Activated CD8-positive, alpha-beta memory T cell treated with anti-CD3 and anti-CD28 coated beads for 1 hour (primary cell): ENCODE measurements around the gene PBX1.
"Not testable (repeated sequence)": the region's sequence is repeated elsewhere in the genome, so short reads cannot be mapped to it uniquely, and the experiment has no call there.

Experiments
- DNase-seq, 2 donors: peaks; one replicate each; pipeline ENCODE4 v3.0.0-alpha.2; 2020; ENCODE audit warnings: low read depth in 1 of 2; ENCODE audit errors: extremely low read depth in 1 of 2

The PBX1 gene

DNA sequence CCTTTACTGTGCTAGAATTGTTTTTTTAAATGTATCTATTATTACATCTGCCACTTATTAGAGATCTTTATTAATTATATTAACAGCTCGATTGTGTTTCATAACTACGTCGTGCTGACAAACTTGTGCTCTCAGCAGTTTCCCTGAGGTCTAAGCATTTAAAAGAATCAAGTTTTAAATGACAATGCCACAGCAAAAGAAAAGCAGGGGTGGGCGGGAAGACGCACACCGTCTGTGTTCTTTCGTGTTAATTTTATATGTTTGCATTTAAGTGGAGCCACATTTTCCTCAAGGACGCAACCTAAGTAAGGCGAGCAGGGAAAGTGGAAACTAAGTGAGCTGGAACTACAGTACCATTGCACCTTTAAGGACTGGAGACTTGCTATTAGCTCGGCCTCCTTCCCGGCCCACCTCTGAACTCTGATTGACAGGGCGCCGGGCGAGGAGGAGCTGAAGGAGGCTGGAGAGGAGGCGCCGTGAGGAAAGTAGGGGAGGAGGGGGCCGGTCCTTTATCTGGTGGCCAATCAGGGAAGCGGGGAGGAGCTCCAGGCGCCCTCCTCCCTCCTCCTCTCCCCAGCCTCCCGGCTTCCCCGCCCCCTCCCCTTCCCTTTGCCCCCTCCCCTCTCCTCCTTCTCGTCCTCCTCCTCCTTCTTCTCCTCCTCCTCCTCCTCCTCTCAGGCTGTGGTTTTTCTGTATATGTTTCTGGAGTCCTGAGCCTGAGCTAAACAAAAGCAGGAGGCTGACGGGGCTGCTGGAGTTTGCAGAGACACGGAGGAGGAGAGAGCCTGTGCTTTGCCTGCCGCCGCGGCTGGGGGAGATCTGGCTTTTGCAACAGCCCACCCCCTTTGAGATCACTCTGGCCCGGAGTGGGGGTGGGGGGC, at the start of gene PBX1:
Gene PBX1, plus strand, starts transcription at position 724 of the 881 bp plus-strand sequence.
- DNase-seq: peak; percentile 46

DNA sequence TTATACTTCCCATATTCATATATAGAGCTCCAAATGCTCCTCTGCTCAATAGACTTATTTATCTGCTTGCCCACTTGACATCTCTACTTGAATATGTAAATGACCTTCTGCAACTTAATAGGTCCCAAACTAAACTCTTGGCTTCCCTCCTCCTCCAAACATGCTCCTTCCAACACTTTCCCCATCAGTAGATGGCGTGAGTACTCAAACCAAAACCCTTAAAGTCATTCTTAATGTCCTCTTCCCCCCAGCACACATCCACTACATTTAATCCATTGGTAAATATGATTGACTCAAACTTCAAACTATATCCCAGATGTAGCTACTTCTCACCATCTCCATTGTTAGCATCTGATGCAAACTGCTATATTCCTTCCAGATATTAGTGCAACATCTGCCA, 48.5 kb upstream of the PBX1 start:
- DNase-seq: no peak

DNA sequence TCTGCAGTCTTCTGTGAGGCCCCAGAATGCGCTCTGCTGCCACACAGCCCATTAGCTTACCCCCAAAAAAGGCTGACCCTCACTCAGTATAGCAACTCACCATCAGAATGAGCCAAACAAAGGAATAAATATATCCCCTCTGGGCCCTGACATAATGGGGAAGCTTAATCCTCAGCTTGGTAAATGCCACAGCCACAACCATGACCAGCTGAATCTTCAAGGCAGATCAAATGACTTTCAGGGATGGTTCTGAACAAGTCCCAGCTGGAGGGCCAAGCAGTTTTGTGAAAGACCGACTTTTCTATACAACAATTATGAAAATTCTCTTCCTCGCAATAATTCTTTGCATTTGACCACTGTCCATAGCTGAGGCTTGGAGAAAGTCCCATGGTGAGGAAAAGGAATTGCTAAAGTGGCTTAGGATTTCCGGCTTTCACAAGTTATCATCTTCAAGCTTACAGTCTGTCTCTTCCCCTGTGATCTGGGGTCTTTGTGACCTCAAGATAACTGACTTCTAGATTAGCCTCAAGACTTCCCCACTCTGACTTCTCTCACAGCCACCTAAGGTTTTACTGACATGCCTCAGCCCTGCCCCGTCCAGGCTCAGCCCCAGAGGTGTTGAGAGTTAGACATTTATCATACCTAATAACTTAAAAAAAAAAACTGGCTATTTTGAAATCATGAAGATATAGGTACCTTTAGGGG, 47.8 kb upstream of the PBX1 start:
- DNase-seq: no peak

DNA sequence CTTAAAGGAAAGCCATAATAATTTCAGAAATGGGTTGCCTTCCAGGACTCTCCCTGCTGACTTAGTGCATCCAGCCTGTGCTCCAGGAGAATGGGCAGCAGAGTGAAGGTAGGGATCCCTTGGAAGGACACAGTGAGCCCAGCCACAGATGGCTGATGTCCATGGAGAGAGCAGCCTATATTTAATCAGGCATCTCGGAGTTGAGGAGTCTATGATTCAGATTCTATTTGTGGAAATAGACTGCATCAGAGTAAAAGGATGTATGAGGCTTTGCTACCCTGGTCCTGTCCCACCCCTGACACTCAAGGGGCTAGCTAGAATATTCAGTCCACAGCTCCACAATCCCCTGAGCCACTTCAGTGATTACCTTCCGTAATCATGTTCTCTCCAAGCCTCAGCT, 43.8 kb upstream of the PBX1 start:
- DNase-seq: no peak

DNA sequence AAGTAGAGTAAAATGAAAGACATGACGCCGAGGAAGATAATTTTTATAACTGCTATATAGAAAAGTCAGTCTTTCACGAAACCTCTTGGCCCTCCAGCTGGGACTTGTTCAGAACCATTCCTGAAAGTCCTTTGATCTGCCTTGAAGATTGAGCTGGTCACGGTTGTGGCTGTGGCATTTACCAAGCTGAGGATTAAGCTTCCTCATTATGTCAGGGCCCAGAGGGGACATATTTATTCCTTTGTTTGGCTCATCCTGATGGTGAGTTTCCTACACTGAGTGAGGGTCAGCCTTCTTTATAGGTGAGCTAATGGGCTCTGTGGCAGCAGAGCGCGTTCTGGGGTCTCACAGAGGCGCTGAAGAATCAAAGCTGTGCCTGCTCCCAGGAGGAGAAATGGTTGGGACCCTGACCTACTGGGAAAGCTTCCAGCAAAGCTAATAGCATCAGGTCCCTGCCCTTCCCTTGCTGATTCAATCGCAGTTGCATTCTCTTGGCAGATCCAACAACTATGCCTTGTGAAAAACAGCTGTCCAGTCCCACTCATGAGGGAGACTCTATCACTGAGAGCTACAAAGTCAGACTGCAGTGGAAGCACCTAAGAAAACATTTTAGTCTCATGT, 43.2 kb upstream of the PBX1 start:
- no peak for DNase-seq

DNA sequence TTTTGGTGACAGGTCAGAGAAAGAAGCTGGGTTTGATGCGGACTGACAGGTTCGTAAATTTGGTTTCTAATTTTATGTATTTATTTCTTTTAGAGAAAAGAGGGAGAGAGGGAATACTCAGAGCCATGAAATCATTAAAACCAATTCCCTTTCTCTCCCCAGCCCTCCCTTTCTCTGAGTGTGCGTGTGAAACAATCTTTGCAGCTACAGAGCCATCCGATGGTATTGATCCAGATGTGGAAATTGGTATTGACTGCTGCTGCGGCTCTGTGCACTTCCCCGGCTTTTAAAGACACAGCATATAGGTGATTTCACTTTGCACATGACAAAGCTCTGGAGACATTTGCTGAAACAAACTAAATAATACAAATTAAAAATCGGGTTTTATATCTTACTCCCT, 42.4 kb upstream of the PBX1 start:
- no peak for DNase-seq

DNA sequence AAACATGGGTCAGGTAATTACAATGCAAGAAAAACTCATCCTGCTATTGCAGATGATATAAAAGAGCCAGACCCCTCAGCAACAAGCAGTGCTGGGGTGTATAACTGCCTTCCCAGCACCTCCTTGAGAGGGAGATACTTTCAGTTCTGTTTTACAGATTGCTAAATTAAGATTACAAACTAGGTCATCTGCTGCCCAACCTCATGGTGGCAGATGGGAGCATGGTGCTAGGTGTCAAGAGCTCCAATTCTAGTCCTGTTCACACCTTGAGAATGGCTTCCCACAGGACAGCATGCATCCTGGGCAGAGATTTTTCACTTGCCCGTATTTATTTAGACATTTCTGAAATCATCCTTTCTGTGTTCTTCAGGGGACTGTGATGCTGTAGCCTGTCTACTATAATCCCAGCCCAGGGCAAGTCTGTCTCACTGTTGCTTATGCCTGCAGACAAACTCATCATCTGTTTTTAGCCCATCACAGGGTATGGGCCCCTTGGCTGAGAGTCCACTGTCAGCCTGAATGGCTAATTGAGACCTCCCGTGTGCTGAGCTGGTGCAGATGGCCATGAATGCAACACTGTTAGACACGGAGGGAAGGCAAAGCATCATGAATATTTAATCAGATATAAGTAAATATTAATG, 40.2 kb upstream of the PBX1 start:
- DNase-seq: no peak

DNA sequence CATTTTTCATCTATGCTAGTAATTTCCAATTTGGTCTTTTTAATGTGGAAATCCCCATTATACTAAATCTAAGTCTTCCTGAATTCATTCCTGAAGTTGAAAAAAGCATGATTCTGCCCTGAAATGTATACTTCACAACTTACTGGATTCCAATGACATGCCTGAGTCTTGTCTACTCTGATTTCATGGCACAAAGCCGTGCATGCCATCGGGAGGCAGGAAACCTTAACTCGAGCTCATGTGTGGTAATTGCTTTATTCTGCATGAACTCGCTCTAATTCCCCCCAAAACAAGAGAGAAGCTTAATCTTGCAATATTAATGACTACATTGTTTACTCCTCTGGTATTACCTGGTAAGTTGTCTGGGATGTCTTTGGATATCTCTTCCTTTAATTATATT, 39.6 kb upstream of the PBX1 start:
- DNase-seq: no peak

DNA sequence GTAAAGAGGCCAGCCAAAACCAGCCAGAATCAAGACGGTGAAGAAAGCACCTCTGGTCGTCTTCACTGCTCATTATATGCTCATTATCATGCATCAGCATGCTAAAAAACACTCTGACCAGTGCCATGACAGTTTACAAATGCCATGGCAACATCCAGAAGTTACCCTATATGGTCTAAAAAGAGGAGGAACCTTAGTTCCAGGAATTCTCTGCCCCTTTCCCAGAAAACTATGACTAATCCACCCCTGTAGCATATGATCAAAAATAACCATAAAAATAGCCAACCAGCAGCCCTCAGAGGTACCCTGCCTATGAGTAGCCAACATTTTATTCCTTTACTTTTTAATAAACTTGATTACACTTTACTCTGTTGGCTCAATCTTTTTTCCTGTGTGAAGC, 34.2 kb upstream of the PBX1 start:
- no peak for DNase-seq

DNA sequence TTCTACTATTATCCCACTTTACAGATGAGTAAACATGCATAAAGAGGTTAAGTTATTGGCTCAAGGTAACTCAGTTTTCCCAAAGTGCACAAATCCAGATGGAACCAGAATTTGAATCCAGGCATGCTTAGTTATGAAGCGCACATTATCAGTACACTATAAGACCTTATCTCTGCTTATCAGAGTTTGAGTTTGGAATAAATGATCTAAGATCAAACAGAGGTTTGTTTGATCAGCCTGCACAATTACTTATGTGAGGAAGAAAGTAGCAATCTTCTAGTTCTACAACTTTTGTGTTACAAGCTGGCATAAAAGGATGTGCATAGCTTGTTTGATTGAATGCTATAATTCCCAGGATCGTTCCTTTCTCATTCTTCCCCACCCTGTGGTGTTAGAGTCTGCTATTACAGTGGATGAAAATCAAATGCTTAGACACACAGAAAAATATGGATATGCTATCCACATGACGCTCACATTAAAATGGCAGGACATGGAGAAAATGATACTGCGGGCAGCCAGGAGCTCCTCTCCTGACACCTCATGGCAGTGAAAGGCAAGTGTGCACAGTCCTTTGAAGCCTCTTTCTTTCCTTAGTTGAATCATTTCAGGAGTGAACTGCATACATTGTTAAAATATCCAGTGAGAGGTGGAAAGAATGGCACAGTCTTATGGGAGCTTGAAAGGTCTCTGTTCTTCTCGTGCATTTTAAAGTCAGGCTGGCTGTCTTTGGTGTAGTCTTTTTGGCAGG, 23.9 kb upstream of the PBX1 start:
- no peak for DNase-seq

DNA sequence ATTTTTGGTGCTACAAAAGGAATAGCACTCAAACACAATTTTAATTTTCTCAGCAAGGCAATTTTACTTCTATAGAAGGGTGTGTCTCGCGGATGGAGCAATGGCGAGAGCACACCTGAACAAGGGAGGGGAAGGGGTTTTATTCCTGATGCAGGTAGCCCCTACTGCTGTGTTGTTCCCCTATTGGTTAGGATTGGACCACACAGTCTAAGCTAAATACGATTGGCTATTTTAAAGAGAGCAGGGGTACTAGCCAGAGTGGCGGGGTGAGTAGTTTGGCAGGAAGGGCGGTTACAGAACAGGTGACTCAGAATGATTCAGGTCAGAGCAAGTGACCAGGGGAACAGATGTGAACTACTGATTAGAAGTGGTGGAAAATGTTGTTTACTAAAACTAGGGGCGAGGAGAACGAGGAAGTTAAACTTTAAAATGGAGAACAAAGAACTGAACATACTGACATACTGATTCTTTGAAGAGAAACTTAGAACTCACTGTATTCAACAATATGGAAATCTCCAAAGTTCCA, 6.5 kb upstream of the PBX1 start:
- DNase-seq: not testable (repeated sequence)

DNA sequence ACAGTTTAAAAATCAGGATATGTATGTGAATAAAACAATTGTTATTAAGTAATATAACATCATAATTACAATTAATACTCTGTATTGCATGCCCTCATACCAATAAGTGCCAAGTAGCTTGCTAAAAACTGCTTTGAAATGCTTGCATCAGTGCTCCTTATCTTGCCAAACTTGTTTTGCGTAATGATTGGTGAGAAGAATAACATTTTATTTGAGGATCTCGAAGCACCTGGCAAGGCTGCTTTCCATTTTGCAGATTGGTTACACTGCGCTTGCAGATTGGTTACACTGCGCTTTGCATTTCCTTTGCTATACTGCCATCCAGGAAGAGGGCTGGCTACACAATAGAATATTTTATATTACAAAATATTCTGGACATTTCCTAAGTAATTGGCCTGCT, 1.7 kb upstream of the PBX1 start:
- no peak for DNase-seq

DNA sequence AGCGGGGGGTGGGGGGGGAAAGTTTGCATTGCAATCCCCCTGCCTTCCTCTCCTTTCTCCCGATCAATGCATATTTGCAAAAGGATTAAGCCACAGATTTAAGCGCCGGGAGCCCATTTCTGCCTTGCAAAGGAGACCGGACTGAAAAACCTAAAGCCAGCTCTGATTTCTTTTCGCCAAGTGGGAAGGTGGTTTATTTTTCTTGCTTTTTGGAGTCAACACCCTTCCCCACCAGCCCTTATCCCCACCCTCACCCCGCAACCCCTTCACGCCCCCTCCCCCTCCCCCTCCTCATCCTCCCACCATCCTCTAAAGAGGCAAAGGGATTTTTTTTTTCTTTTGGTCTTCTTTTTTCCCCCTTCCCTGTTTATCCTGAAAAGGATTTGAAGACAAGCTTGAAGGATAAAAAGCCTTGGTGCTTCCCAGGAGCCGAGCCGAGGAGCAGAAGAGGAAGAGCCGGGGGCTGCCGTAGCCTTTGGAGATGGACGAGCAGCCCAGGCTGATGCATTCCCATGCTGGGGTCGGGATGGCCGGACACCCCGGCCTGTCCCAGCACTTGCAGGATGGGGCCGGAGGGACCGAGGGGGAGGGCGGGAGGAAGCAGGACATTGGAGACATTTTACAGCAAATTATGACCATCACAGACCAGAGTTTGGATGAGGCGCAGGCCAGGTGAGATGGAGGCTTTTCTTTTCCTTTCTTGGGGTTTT, 513 bp downstream of the PBX1 start:
- no peak for DNase-seq

DNA sequence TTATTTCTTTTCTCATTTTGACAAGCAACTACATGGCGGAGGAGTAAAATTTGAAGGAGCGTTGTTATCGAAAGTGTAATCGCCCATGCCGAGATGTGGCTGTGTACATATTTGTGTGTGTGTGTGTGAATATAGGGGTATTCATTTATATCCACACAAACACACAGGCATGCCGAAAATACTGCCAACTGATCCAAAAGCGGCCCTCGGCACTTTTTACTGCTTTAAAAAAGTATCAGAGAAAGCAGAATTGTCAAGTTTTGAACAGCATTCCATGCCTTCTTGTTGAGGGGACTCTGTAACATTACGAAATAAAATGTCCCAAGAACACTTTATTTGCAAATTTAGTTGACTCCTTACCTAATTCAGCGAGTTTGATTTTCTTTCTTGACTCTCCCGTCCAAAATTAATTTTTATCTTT, 1.1 kb downstream of the PBX1 start:
- DNase-seq: no peak

DNA sequence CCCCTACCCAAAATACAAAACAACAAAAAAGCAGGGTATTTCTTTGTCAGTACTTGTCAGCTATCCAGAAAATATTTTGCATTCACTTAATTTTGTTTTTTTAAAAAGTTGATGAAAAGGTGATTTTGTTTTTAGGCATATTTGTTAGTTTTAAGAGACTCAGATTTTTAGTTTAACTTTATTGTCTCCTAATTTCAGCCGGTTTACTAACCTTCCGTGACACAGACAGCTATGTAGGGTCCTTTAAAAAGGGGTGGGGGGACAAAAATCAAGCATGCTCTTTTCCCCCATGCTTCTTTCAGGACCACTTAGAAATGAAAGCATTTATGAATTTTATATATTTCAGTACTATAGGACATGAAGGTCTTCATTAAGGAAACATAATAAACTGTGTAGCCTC, 1.6 kb downstream of the PBX1 start:
- DNase-seq: no peak

DNA sequence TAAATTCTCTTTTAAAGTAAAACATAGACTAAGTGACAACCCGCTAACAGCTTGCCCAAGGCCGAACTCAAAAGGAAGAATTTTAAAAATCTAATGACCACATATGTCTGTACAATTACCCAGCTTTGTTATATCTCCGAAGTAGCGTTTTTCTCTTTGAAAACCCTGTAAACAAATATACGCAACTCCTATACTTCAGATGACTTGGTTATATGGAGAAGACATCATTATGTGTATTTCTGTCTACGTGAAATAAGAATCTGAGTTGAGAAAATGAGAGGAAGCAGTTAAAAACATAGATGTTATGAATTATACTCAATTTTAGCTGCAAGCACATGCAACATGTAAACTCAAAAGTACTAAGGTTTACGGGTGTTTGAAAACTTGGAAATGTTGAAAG, 2.0 kb downstream of the PBX1 start:
- no peak for DNase-seq

DNA sequence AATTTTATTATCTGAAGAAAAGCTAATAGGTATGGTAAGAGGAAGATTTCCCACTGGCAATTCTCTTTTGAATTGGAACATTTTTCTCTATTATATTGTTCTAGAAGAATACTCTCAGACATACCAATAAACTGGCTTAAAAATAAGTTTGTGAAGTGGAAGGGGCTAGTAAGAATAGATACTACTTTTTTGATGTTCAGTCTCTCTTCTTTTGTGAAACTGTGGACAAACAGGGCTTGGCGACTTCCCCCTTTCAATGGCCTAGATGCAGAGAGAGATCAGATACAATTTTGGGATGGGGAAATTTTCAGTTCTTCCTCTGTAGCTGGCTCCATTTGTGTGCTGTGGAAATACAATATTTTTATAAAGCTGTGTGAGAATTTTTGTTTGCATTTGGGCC, 2.5 kb downstream of the PBX1 start:
- DNase-seq: no peak

DNA sequence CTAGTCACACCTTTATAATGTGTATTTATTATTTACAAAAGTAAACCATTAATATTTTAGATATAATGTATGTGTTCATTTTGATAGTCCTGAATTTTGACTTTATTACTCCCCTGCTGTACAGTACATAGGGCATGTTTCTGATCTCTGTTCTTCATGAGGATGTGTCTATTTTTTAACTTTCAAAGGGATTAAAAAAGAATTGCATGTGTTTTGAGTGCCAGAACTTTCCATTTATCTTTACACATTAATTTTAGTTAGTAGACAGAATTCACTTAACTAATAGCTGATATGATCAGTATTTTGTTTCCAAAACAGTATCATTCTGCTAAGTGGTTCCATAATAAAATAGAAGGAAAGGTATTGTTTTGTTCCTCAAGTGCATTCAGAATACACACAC, 3.1 kb downstream of the PBX1 start:
- DNase-seq: no peak

DNA sequence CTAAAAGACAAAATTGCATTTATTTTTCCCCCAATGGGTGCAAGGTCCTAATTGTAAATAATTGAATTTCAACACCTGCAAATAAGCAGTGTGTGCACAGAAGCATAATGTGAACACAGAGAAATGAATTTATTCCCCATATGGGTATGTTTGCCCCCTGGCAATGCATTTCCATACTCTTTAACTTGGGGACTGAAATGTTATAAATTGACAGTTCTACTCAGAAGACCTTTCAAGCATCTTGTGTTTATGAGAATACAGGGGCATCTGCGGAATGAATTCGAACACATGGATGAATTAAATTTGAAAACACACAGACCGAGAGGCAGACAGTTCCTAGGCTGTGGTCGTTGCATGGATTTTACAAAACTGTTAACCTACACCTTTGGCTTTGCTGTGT, 3.5 kb downstream of the PBX1 start:
- DNase-seq: no peak
